PC-3 (cell line): ENCODE measurements around the gene NINL.

ENCODE experiments used
- EZH2phosphoT487 ChIP-seq: fragments of 300-600 bp; sonication (generic); IDR thresholded peaks from 2 replicates; pipeline ENCODE4 v1.6.1; 2018; ENCODE audit warnings: mild to moderate bottlenecking, antibody characterized with exemption, low read length, borderline replicate concordance
- TF ChIP-seq, protein P1 (sequence below): fragments of 300-600 bp; sonication (generic); conservative IDR thresholded peaks from 2 replicates; pipeline ENCODE4 v1.5.1; 2017; ENCODE audit warnings: antibody characterized with exemption, low read depth, mild to moderate bottlenecking, low read length

DNA sequence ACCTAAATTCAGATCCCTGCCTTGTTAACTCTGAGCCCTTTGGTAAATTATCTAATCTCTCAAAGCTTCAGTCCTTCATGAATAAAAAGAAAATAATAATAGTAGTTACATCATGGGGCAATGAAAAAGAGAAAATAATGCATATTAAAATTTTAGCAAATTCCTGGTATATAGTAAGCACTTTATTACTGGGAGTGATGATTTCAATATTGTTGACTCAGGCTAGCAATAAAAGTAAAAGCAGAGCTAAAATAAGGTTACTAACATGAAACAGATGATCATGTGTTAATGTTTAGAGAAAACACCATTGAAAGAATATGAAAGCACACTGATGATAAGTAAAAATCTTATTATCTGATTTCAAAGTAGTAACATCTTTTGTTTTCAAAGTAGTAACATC, 164.2 kb downstream of the NINL start:
- TF ChIP-seq, protein P1, sequence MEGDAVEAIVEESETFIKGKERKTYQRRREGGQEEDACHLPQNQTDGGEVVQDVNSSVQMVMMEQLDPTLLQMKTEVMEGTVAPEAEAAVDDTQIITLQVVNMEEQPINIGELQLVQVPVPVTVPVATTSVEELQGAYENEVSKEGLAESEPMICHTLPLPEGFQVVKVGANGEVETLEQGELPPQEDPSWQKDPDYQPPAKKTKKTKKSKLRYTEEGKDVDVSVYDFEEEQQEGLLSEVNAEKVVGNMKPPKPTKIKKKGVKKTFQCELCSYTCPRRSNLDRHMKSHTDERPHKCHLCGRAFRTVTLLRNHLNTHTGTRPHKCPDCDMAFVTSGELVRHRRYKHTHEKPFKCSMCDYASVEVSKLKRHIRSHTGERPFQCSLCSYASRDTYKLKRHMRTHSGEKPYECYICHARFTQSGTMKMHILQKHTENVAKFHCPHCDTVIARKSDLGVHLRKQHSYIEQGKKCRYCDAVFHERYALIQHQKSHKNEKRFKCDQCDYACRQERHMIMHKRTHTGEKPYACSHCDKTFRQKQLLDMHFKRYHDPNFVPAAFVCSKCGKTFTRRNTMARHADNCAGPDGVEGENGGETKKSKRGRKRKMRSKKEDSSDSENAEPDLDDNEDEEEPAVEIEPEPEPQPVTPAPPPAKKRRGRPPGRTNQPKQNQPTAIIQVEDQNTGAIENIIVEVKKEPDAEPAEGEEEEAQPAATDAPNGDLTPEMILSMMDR, result no peak
- no peak for TF ChIP-seq EZH2phosphoT487
